Vagina (tissue), 2 donors: Measurements from ENCODE around the gene TMOD2. TPM values are rescaled to one million over a fixed set of nuclear protein-coding genes. Genes with fewer than 3 reads are reported as not detected.
"Not testable (repeated sequence)": the region's sequence is repeated elsewhere in the genome, so short reads cannot be mapped to it uniquely, and the experiment has no call there.

Experiments used
- DNase-seq, 2 donors: peaks; one replicate each; pipeline ENCODE4 v3.0.0-alpha.2; 2017; ENCODE audit errors: extremely low spot score in 2 of 2
- H3K27ac ChIP-seq: fragments of 200-600 bp; sonication (generic); one replicate; pipeline ENCODE4 v1.5.1; 2019
- H3K27me3 ChIP-seq: fragments of 200-600 bp; sonication (generic); one replicate; pipeline ENCODE4 v1.5.1; 2019
- H3K36me3 ChIP-seq, 2 donors: fragments of 200-600 bp; sonication (generic); one replicate each; pipeline ENCODE4 v1.5.1; 2017 to 2019
- H3K4me1 ChIP-seq: fragments of 200-600 bp; sonication (generic); one replicate; pipeline ENCODE4 v1.5.1; 2019
- H3K4me3 ChIP-seq, 2 donors: fragments of 200-600 bp; sonication (generic); 1 replicate in 1 of 2; 2 replicates in 1 of 2; pipeline ENCODE4 v1.5.1; 2016 to 2019
- H3K9me3 ChIP-seq: fragments of 200-600 bp; sonication (generic); one replicate; pipeline ENCODE4 v1.5.1; 2019
- CTCF ChIP-seq, 3 experiments: fragments of 450-650 bp in 2 of 3; fragments of 200-600 bp in 1 of 3; sonication (generic) in 1 of 3; IDR thresholded peaks; one replicate each; pipeline ENCODE4 v1.5.1; 2017 to 2019; ENCODE audit warnings: antibody characterized with exemption in 3 of 3, mild to moderate bottlenecking in 2 of 3, moderate library complexity in 2 of 3
- POLR2A ChIP-seq, 2 donors: fragments of 450-650 bp; IDR thresholded peaks; one replicate each; pipeline ENCODE4 v1.6.1; 2017; ENCODE audit warnings: antibody characterized with exemption in 2 of 2, mild to moderate bottlenecking in 2 of 2, moderate library complexity in 2 of 2
- POLR2AphosphoS5 ChIP-seq, 2 donors: sonication (generic); formaldehyde crosslinking; IDR thresholded peaks; one replicate each; pipeline ENCODE4 v1.9.0; 2017; ENCODE audit warnings: antibody characterized with exemption in 2 of 2, mild to moderate bottlenecking in 2 of 2, low read depth in 1 of 2; ENCODE audit not compliant: insufficient read depth in 1 of 2
- intact Hi-C: fragments of 100-400 bp; cut with DNase I; formaldehyde crosslinking; loops from one replicate; pipeline ENCODE4 v1.15.1; 2023
- total RNA-seq: library from RNA; depleted of rRNA; stranded (reverse); fragments of >200 nt; gene quantifications from one replicate; pipeline ENCODE4 v1.2.3, GENCODE V29; 2016

The TMOD2 gene
- total RNA-seq, 1 donor from 2014 or later = 18.4 TPM

- H3K4me1 ChIP-seq = peaks cover 6% of the 10 kb centered on the region
- TF ChIP-seq POLR2A (IDR thresholded peaks at IDR 0.05) (no peak), CTCF (IDR thresholded peaks at IDR 0.05) (peak; percentile 64 to 75 (median 75)), POLR2AphosphoS5 (IDR thresholded peaks at IDR 0.05; ENCODE audit: insufficient read depth in 1 of 2, low read depth in 1 of 2) (peak in 1 of 2 donors; percentile 62)
- H3K27ac ChIP-seq = no peak overlapping the region
- intact Hi-C loops = loop anchor here (2.0 kb wide), 1 partner anchor 126 kb away; no protein-coding TSS in a partner anchor
- no peak for DNase-seq
- no peaks in the 10 kb centered on the region for H3K27me3 ChIP-seq
- peaks cover 0 to 24% of the 10 kb centered on the region in 2 donors for H3K36me3 ChIP-seq
- no peak overlapping the region for H3K4me3 ChIP-seq
- H3K9me3 ChIP-seq = no peaks in the 10 kb centered on the region
Observed at GRCh38 chr15:51776952-51777569, 25.7 kb downstream of the TMOD2 start.

- Histone ChIP-seq H3K27ac (no peak overlapping the region), H3K4me3 (no peak overlapping the region), H3K4me1 (peaks cover 6% of the 10 kb centered on the region), H3K36me3 (peaks cover 0 to 33% of the 10 kb centered on the region in 2 donors), H3K9me3 (no peaks in the 10 kb centered on the region), H3K27me3 (no peaks in the 10 kb centered on the region)
- DNase-seq = no peak
- intact Hi-C loops = no loop called here
- TF ChIP-seq CTCF (IDR thresholded peaks at IDR 0.05) = no peak
- no peak for TF ChIP-seq POLR2A (IDR thresholded peaks at IDR 0.05)
Observed at GRCh38 chr15:51780636-51781035, 29.2 kb downstream of the TMOD2 start.

GRCh38 chr15:51781506-51781905 is 30.1 kb downstream of the TMOD2 start:
- no peak overlapping the region for H3K27ac ChIP-seq
- H3K4me3 ChIP-seq = no peak overlapping the region
- H3K4me1 ChIP-seq = peaks cover 5% of the 10 kb centered on the region
- H3K27me3 ChIP-seq = no peaks in the 10 kb centered on the region
- intact Hi-C loops = no loop called here
- DNase-seq = no peak
- TF ChIP-seq POLR2AphosphoS5 (IDR thresholded peaks at IDR 0.05; ENCODE audit: insufficient read depth in 1 of 2, low read depth in 1 of 2) (no peak), CTCF (IDR thresholded peaks at IDR 0.05) (no peak), POLR2A (IDR thresholded peaks at IDR 0.05) (no peak)
- H3K9me3 ChIP-seq = no peaks in the 10 kb centered on the region
- H3K36me3 ChIP-seq = peaks cover 0 to 37% of the 10 kb centered on the region in 2 donors

- H3K27me3 ChIP-seq = no peaks in the 10 kb centered on the region
- H3K36me3 ChIP-seq = peaks cover 0 to 47% of the 10 kb centered on the region in 2 donors
- intact Hi-C loops = no loop called here
- H3K27ac ChIP-seq = no peak overlapping the region
- TF ChIP-seq POLR2AphosphoS5 (IDR thresholded peaks at IDR 0.05; ENCODE audit: insufficient read depth in 1 of 2, low read depth in 1 of 2) (no peak), CTCF (IDR thresholded peaks at IDR 0.05) (no peak), POLR2A (IDR thresholded peaks at IDR 0.05) (no peak)
- no peaks in the 10 kb centered on the region for H3K4me1 ChIP-seq
- DNase-seq = no peak
- no peak overlapping the region for H3K4me3 ChIP-seq
- H3K9me3 ChIP-seq = no peaks in the 10 kb centered on the region
Observed at GRCh38 chr15:51782357-51782896, 31.0 kb downstream of the TMOD2 start.

GRCh38 chr15:51783967-51784366 is 32.6 kb downstream of the TMOD2 start:
- Histone ChIP-seq H3K9me3 (no peaks in the 10 kb centered on the region), H3K4me3 (no peak overlapping the region), H3K27ac (no peak overlapping the region), H3K27me3 (no peaks in the 10 kb centered on the region), H3K36me3 (peaks cover 0 to 48% of the 10 kb centered on the region in 2 donors), H3K4me1 (no peaks in the 10 kb centered on the region)
- DNase-seq = no peak
- TF ChIP-seq POLR2A (IDR thresholded peaks at IDR 0.05) = no peak
- no peak for TF ChIP-seq CTCF (IDR thresholded peaks at IDR 0.05)
- TF ChIP-seq POLR2AphosphoS5 (IDR thresholded peaks at IDR 0.05; ENCODE audit: insufficient read depth in 1 of 2, low read depth in 1 of 2) = no peak
- intact Hi-C loops = no loop called here

- peaks cover 0 to 36% of the 10 kb centered on the region in 2 donors for H3K36me3 ChIP-seq
Observed at GRCh38 chr15:51787130-51787529, 35.7 kb downstream of the TMOD2 start.

GRCh38 chr15:51792474-51792873 is 41.1 kb downstream of the TMOD2 start:
- H3K9me3 ChIP-seq, H3K27me3 ChIP-seq, H3K27ac ChIP-seq, intact Hi-C loops, DNase-seq, H3K36me3 ChIP-seq, H3K4me1 ChIP-seq, H3K4me3 ChIP-seq: not testable (repeated sequence)

More at GRCh38 chr15:51787130-51787529, 35.7 kb downstream of the TMOD2 start:
- H3K9me3 ChIP-seq, DNase-seq, intact Hi-C loops, H3K4me3 ChIP-seq, H3K27me3 ChIP-seq, H3K4me1 ChIP-seq, H3K27ac ChIP-seq: not testable (repeated sequence)
